T-helper 2 cell treated with Interferon-gamma antibody and Interleukin-4, amounts not matched to agents 5 μg/mL and 100 μg/mL, for 36 hours (primary cell): ENCODE results near the gene NKX2-3.

Source experiments
- DNase-seq: peaks from one replicate; pipeline ENCODE4 v3.0.0; 2021; ENCODE audit warnings: low spot score
- H3K27ac Mint-ChIP-seq: one replicate; pipeline ENCODE4 v1.8.0; 2021; ENCODE audit warnings: mild to moderate bottlenecking, mixed read lengths
- H3K27me3 Mint-ChIP-seq: one replicate; pipeline ENCODE4 v1.8.0; 2021; ENCODE audit warnings: low read depth, mixed read lengths
- H3K36me3 Mint-ChIP-seq: one replicate; pipeline ENCODE4 v1.8.0; 2021; ENCODE audit warnings: low read depth, mixed read lengths
- H3K4me1 Mint-ChIP-seq: one replicate; pipeline ENCODE4 v1.8.0; 2021; ENCODE audit warnings: low read depth, mixed read lengths
- H3K4me3 Mint-ChIP-seq: one replicate; pipeline ENCODE4 v1.8.0; 2022; ENCODE audit warnings: mild to moderate bottlenecking, moderate library complexity, mixed read lengths
- H3K9me3 Mint-ChIP-seq: one replicate; pipeline ENCODE4 v1.8.0; 2021; ENCODE audit warnings: mixed read lengths

Gene NKX2-3

DNA sequence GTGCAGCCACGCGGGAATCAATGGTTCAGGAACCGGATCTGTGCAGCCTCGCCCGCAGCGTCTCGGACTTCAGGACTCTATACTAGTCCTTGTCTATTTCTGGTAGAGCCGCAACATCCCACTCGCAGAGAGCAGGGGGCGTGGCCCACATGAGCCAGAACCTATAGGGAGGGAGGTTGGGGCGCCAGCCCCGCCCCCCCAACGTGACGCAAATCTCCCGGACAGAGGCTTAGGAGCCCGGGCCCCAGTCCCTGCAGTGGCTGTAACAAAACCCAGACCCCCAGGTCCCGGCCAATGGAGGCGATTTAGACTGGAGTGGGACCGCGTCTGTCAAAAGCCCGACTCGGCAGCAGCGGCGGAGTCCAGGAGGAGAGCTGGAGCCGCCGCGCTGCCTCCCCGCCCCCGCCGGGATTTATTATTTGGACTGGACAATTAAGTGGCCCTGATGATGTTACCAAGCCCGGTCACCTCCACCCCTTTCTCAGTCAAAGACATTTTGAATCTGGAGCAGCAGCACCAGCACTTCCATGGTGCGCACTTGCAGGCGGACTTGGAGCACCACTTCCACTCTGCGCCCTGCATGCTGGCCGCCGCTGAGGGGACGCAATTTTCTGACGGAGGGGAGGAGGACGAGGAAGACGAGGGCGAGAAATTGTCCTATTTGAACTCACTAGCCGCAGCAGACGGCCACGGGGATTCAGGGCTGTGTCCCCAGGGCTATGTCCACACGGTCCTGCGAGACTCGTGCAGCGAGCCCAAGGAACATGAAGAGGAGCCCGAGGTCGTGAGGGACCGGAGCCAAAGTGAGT lies at the start of gene NKX2-3:
Gene NKX2-3, plus strand, starts transcription at position 256 of the 809 bp plus-strand sequence. Its CDS starts 190 bp downstream, at position 446.
- peak within 1 kb of the TSS; percentile 52 for H3K27ac Mint-ChIP-seq
- peak; percentile 33 for DNase-seq
- H3K27me3 Mint-ChIP-seq, result peaks cover 93% of the 10 kb centered on the region
- peaks cover 15% of the 10 kb centered on the region for H3K4me1 Mint-ChIP-seq
- no peaks in the 10 kb centered on the region for H3K9me3 Mint-ChIP-seq
- H3K36me3 Mint-ChIP-seq, result peaks cover 2% of the 10 kb centered on the region
- peak within 1 kb of the TSS; percentile 55 for H3K4me3 Mint-ChIP-seq

DNA sequence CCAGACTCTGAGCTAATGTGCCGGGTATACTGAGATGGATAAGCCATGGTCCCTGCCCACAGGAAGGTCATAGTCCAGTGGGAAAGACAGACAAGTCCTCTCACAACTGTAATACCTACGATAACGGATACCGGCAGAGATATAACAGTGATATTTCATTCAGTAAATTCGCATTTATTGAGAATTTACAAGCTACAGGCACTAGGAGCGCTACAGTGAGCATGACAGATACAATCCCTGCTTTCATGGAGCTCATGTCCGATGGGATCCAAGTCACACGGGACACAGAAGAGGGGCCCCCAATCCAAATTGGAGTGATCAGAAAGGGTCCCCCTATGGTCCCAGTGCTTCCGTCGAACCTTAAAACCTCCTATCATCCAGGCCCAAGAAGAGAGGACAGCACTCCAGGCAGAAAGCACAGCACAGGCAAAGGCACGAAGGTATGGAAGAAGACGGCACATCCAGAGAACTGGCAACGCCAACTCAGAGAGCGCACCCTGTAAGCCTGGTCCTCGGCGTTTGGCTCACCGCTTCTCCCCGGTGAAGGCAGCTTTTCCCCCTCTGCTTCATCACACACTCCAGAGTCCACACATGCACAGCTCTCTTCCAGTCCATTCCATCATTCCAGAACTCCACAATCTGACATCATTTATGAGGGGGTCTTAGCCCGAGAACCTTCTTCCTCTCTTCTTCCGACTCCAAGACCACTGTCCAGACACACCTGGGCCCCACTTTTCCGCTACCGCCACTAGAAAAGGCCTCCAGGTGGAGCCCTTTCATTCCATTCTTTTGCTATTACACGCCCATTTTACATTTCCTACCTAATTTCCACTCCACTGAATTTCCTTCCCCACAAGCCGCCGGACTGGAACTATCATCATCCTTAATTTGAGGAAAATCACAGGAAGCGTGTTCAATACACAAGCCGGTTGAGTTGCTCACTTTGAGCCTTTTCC lies 47.8 kb upstream of the NKX2-3 start:
- no peak overlapping the region for H3K4me3 Mint-ChIP-seq
- no peak overlapping the region for H3K27ac Mint-ChIP-seq
- H3K9me3 Mint-ChIP-seq, result no peaks in the 10 kb centered on the region
- DNase-seq, result no peak
- H3K27me3 Mint-ChIP-seq, result peaks cover 23% of the 10 kb centered on the region
- no peaks in the 10 kb centered on the region for H3K4me1 Mint-ChIP-seq
- no peaks in the 10 kb centered on the region for H3K36me3 Mint-ChIP-seq

DNA sequence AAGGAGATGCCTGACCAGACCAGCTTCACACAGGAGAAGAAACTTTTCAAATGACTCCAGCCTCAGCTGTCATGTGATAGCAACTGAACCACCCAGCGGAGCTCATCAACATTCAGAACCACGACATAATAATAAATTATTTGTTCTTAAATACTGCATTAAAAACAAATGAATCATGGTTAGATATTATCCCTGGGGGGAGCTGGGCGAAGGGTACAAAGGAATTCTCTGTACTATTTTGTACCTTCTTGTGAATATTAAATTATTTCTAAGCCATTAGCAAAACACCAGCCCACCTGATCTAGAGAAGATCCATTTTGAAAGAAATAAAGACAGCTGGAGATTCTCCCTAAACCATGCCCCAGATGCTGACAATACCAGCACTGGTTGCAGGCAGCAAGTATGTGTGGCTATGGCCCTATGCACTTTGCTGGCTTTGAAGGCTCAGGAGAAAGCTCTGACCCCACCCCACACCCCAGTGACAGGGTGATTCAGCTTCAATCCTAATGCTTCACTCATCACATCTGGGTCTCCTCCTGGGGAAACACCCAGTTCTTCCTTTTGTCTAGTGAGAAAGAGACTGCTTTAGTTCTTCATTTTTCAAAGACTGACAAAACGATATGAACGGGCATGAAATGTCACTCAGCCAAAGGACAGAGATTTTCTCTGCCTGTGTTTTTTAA lies 45.5 kb upstream of the NKX2-3 start:
- Mint-ChIP-seq H3K36me3 (no peaks in the 10 kb centered on the region), H3K4me3 (no peak overlapping the region), H3K27ac (no peak overlapping the region), H3K27me3 (peaks cover 30% of the 10 kb centered on the region), H3K9me3 (no peaks in the 10 kb centered on the region), H3K4me1 (no peaks in the 10 kb centered on the region)
- no peak for DNase-seq

DNA sequence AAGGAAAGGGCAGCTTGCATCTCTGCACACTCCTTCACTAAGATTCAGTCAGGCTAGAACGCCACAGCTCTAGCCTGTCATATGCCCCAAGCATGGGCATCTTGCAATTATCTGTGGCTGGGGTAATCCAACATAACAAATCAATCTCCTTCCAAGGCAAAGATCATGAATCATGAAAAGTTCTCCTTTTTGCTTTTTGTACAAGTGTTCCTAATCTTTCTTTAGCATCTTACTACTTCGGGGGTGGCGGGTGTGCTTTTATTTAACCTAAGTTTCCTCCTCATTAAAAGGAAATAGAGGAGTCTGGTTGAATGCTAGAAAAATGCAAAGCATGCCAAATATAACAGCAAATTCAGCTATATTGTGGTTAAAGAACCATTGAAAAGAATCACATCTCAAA lies 43.5 kb upstream of the NKX2-3 start:
- no peak for DNase-seq
- no peak overlapping the region for H3K4me3 Mint-ChIP-seq
- H3K27me3 Mint-ChIP-seq, result peaks cover 30% of the 10 kb centered on the region
- H3K27ac Mint-ChIP-seq, result no peak overlapping the region
- H3K4me1 Mint-ChIP-seq, result no peaks in the 10 kb centered on the region
- H3K36me3 Mint-ChIP-seq, result no peaks in the 10 kb centered on the region
- no peaks in the 10 kb centered on the region for H3K9me3 Mint-ChIP-seq

DNA sequence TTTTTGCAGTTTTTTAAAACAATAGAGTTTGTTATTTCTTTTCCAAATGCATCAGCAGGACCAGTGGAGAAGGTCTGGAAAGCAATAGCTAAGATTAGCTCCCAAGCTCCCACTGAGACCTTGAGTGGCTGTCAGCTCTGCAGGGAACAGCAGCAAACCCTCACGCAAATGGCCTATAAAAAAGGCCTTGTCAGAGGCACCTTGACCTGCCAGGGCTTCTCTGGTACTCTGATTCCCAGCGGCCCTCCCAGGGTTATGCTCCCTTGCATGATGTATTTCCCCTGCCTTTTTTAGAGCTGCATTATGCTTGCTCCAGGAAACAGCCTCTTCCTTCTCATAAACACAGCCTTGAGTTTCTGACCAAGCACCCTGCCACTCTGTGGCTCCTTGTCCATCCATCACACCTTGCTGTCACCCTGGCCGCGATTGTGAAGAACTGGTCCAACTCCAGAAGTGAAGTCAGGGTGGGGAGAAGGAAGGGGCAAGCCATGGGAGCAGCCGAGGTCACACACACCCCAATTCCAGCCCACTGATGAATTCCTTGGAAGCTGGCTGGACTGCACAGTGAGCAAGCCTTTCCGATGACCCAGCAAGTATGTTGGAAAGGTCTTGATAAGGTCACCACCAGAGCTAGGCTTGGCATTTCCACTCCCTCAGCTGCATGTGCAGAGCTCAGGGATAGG lies 35.3 kb upstream of the NKX2-3 start:
- Mint-ChIP-seq H3K9me3 (peaks cover 4% of the 10 kb centered on the region), H3K4me3 (no peak overlapping the region), H3K36me3 (no peaks in the 10 kb centered on the region), H3K27me3 (peaks cover 6% of the 10 kb centered on the region), H3K4me1 (no peaks in the 10 kb centered on the region), H3K27ac (no peak overlapping the region)
- no peak for DNase-seq

GRCh38 chr10:99506416-99506815 lies 26.3 kb upstream of the NKX2-3 start:
- Mint-ChIP-seq H3K36me3 (no peaks in the 10 kb centered on the region), H3K9me3 (no peaks in the 10 kb centered on the region), H3K27me3 (peaks cover 14% of the 10 kb centered on the region), H3K4me1 (no peaks in the 10 kb centered on the region), H3K4me3 (no peak overlapping the region), H3K27ac (no peak overlapping the region)
- DNase-seq, result no peak

DNA sequence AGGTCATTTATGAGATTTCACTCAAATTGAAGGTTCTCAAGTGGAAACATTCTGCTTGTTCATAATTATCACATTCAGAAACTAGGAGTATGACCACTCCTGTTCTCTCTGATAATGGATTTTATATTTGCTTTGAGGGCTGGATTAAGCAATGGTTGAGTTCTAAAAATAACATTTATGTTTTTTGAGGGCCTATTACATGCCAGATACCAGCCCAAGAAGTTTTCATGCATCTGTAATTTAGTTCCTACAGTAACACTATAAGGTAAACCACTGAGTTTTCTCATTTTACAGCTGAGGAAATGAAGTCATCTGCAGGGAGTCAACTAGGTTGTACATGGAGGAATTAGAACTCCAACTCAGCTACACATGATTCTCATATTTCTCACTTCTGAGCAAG lies 25.5 kb upstream of the NKX2-3 start:
- no peaks in the 10 kb centered on the region for H3K9me3 Mint-ChIP-seq
- no peak overlapping the region for H3K4me3 Mint-ChIP-seq
- no peaks in the 10 kb centered on the region for H3K4me1 Mint-ChIP-seq
- H3K36me3 Mint-ChIP-seq, result no peaks in the 10 kb centered on the region
- no peak for DNase-seq
- H3K27me3 Mint-ChIP-seq, result peaks cover 17% of the 10 kb centered on the region
- H3K27ac Mint-ChIP-seq, result no peak overlapping the region

DNA sequence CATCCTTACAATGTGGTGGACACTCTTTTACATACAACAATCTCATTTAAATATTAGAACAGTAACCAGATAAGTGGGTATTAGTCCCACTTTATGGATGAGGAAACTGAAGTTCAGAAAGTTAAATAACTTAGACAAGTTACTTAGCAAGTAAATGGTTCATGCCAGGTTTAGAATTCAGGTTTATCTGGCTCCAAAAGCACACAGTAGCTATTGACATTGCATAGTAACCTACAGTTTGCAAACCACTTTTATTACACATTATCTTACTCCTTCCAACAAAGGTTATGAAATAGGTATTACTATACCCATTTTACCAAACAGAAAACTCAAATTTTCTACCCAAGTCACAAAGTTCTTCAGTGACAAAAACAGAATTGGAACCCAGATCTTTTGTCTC lies 19.7 kb upstream of the NKX2-3 start:
- Mint-ChIP-seq H3K27ac (no peak overlapping the region), H3K4me1 (no peaks in the 10 kb centered on the region), H3K9me3 (no peaks in the 10 kb centered on the region), H3K27me3 (peaks cover 20% of the 10 kb centered on the region), H3K36me3 (no peaks in the 10 kb centered on the region), H3K4me3 (no peak overlapping the region)
- DNase-seq, result no peak

DNA sequence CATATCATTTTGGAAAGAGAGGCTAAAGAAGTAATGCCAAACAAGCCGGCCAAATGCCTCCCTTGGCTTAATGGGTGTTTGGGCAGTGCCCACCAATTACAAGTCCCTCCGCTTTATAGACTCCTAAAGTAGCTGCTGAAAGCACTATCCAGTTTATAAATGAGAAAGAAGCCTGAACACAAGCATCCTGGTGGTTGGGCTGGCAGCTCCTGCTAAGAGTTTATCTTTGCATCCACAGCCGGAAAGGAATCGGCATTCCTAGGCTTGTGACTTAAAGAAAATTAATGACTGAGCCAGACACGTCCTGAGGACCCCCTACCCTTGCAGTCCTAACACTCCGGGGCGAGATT lies 13.1 kb upstream of the NKX2-3 start:
- no peak overlapping the region for H3K27ac Mint-ChIP-seq
- H3K36me3 Mint-ChIP-seq, result no peaks in the 10 kb centered on the region
- no peak for DNase-seq
- H3K4me3 Mint-ChIP-seq, result no peak overlapping the region
- peaks cover 3% of the 10 kb centered on the region for H3K4me1 Mint-ChIP-seq
- no peaks in the 10 kb centered on the region for H3K9me3 Mint-ChIP-seq
- H3K27me3 Mint-ChIP-seq, result peaks cover 60% of the 10 kb centered on the region

- Mint-ChIP-seq H3K27me3 (peaks cover 65% of the 10 kb centered on the region), H3K9me3 (no peaks in the 10 kb centered on the region), H3K4me1 (peaks cover 3% of the 10 kb centered on the region), H3K27ac (no peak overlapping the region), H3K36me3 (no peaks in the 10 kb centered on the region), H3K4me3 (no peak overlapping the region)
- no peak for DNase-seq
Measured at GRCh38 chr10:99520040-99520846, 12.5 kb upstream of the NKX2-3 start.

DNA sequence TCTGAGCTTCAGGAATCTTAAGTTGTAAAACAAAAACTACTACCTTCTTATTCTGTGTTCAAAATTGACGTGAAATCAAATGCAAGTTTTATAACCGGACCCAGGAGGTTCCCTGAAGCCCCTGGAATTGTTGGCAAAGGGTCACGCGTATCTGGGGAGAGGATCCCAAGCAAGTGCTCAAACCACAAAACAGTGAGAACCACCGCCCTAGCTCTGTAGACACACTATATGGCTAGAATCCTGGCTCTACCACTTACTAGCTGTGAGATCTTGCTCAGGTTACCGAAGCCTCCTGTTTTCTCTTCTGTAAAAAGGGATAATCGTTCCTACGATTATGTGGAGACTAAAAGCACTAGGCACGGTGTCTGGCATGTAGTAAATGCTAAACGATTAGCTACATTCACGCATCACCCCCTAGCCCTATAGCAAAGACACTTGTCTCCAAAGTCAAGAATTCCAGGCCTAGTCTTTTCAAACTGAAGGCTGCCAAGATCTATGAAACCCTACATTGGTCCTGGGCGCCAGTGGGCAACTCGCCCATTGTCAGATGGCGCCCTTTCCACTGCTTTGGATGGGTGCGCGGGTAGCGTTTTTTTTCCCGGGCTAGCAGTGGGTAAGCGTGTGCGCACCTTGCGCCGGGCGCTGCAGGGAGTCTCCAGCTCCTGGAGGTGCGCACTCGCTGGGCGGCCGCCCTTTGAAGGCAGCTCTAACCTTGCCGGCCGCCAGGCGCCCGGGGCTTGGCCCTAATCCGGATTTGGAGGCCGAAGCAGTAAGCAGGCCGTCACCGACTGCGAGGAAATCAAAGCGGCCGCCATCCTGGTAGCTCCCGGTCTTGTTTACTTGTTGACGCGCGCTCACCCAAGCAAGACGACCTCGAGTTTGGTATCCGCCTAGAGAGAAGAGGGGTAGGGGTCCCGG lies 11.6 kb upstream of the NKX2-3 start:
- H3K4me3 Mint-ChIP-seq, result no peak overlapping the region
- H3K27ac Mint-ChIP-seq, result no peak overlapping the region
- H3K36me3 Mint-ChIP-seq, result no peaks in the 10 kb centered on the region

DNA sequence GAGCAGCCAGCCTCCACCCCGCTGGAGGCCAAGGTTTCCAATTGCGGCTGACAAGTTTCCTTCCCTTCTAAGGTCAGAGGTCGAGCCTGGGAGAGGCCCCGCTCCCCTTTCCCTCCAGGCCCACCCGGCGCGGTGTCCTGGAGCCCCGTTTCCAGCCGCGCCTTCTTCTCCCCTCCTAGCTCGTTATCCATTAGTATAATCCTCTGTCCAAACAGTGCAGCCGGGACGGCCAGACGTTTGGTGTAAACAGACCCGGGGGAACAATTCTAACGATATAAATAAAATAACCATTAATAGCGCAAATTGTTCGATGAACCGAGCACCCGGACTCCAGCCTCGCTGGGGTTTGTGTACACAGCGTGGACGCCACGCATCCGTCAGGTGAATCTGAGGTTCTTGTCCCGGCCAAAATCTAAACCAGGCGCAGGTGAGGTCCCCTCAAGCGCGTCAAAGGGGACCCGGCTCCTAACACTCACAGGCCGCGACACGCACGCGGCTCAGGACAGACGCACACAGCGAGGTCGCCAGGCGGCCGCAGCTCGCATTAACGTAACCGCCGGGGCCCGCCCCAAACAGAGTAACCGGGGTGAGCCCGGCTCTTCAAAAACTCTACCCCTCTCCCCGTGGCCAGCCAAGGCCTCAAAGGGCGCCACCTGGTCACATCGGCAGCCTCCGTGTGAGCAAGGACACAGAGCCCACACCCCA lies 10.8 kb upstream of the NKX2-3 start:
- Mint-ChIP-seq H3K27me3 (peaks cover 69% of the 10 kb centered on the region), H3K27ac (no peak overlapping the region), H3K9me3 (no peaks in the 10 kb centered on the region), H3K36me3 (no peaks in the 10 kb centered on the region), H3K4me1 (peaks cover 3% of the 10 kb centered on the region), H3K4me3 (no peak overlapping the region)
- DNase-seq, result no peak

More for the DNA sequence above, 11.6 kb upstream of the NKX2-3 start:
- peaks cover 3% of the 10 kb centered on the region for H3K4me1 Mint-ChIP-seq
- DNase-seq, result no peak
- peaks cover 64% of the 10 kb centered on the region for H3K27me3 Mint-ChIP-seq
- H3K9me3 Mint-ChIP-seq, result no peaks in the 10 kb centered on the region
